ENCODE results near the gene SETD3.

Gene SETD3

DNA sequence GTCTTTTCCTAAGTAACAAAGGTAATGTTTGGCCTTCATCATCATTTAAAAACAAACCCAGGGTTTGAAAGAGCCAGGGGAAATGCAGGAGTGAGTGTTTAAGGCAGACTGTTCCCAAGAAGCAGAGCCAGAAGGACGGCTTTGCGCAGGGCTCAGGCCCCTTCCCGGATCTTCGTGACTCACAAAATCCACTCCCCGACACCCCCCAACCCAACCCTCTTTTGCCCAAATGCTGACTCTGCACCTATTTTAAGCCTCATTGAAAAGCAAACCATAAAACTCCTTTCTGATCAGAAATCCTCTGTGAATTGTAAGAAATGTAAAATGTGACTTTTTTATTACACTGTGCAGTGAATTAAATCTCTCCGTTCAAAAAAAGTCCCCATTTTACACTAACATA is 67.5 kb downstream of the SETD3 start:
- H3K9me3 ChIP-seq (ENCODE audit: severe bottlenecking) = no peaks in the 10 kb centered on the region
- H3K36me3 ChIP-seq (ENCODE audit: low read depth) = peaks cover 29% of the 10 kb centered on the region
- H3K4me1 ChIP-seq (ENCODE audit: insufficient read depth, poor library complexity, severe bottlenecking) = no peaks in the 10 kb centered on the region

DNA sequence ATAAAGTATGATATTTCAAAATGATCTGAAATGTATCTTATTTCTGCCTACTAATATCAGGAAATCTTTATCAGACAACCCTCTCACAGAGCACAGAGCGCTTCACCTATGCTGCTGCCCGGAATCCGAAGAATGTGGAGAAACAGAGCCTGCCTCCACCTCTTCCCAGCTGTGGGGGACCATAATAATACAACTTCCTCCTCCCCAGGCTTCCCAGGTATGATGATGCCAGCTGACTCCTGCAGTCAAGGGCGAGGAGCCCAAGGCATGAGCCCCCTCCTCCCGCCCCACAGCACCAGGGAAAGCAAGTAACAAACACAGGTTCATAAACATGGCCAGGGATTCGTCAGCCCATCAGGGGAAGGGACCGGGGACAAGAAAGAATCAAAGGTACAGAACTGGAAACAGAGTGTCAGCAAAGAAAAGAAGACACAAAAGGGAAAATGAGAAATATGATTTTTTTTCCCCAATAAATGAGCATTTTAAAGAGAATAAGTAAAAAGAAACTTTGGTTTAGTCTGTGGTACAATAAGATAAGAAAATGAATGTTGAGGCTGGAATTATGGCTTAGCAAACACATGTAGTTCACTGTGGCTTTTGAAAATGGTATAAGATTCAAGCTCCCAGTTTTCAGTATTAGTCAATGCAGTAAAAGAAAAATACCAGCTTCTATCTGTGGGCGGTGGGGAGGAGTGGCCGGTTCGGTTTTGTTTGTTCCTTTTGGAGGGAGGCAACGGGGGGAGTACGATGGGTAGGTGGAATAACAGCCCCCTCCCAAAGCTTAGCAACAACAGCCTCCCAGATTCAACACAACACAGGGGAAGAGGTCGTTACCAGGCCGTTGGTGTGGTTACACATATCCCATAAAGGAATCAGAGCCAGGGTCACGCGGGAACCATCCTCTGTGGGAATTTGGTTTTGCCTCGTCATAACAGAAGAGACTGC is 68.3 kb downstream of the SETD3 start:
- ATAC-seq (ENCODE audit: low read depth) (no peak; the same call in 2 of the 3 replicates), DNase-seq (ENCODE audit: low spot score) (no peak)
- Histone ChIP-seq H3K4me1 (ENCODE audit: insufficient read depth, poor library complexity, severe bottlenecking) (no peaks in the 10 kb centered on the region), H3K4me3 (ENCODE audit: severe bottlenecking) (no peak overlapping the region), H3K27me3 (ENCODE audit: insufficient read depth, poor library complexity, severe bottlenecking) (no peaks in the 10 kb centered on the region), H3K36me3 (ENCODE audit: low read depth) (peaks cover 29% of the 10 kb centered on the region), H3K27ac (ENCODE audit: poor library complexity, severe bottlenecking) (no peak overlapping the region), H3K9me3 (ENCODE audit: severe bottlenecking) (no peaks in the 10 kb centered on the region)
- TF ChIP-seq, protein P1, sequence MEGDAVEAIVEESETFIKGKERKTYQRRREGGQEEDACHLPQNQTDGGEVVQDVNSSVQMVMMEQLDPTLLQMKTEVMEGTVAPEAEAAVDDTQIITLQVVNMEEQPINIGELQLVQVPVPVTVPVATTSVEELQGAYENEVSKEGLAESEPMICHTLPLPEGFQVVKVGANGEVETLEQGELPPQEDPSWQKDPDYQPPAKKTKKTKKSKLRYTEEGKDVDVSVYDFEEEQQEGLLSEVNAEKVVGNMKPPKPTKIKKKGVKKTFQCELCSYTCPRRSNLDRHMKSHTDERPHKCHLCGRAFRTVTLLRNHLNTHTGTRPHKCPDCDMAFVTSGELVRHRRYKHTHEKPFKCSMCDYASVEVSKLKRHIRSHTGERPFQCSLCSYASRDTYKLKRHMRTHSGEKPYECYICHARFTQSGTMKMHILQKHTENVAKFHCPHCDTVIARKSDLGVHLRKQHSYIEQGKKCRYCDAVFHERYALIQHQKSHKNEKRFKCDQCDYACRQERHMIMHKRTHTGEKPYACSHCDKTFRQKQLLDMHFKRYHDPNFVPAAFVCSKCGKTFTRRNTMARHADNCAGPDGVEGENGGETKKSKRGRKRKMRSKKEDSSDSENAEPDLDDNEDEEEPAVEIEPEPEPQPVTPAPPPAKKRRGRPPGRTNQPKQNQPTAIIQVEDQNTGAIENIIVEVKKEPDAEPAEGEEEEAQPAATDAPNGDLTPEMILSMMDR (IDR thresholded peaks at IDR 0.05; ENCODE audit: poor library complexity, severe bottlenecking) = no peak

More for the DNA sequence above, 67.5 kb downstream of the SETD3 start:
- Histone ChIP-seq H3K4me3 (ENCODE audit: severe bottlenecking) (no peak overlapping the region), H3K27me3 (ENCODE audit: insufficient read depth, poor library complexity, severe bottlenecking) (no peaks in the 10 kb centered on the region), H3K27ac (ENCODE audit: poor library complexity, severe bottlenecking) (no peak overlapping the region)
- TF ChIP-seq, protein P1 (IDR thresholded peaks at IDR 0.05; ENCODE audit: poor library complexity, severe bottlenecking) = no peak
- DNase-seq (ENCODE audit: low spot score) (no peak), ATAC-seq (ENCODE audit: low read depth) (no peak)

DNA sequence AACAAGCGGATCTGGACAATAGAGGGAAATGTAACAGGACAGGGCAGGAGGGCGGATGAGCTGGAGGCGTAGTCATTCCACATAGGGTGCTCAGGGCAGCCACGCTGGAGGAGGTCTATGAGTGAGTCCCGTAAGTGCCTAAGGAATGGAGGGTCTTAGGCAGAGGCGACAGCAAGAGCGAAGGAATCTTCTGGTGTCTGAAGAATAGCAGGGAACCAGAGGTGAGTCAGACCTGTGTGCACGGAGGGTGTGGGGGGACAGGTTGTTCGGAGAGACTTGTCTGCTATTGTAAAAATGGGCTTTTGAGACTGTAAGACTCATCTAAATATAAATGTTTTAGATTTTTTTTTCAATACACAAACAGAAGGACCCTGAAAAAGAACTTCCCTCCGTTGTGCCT is 70.6 kb downstream of the SETD3 start:
- no peak overlapping the region for H3K27ac ChIP-seq (ENCODE audit: poor library complexity, severe bottlenecking)

DNA sequence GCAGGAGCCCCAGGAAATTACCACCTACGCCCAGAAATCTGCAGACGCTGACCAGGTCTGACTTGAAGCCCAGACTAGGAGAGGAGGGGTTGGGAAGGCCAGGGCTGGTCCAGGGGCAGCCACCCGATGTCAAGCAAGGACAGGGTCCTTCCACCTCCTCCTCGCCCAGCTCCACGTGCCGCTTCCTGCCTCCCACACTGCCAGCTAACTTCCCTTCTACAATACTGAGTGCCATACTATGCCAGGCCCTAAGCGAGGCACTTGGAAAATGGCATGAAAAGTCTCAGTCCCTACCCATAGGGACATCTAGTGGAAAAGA is 71.7 kb downstream of the SETD3 start:
- DNase-seq (ENCODE audit: low spot score) (no peak), ATAC-seq (ENCODE audit: low read depth) (peak; percentile 23; the same call in 1 of the 3 replicates)
- Histone ChIP-seq H3K4me1 (ENCODE audit: insufficient read depth, poor library complexity, severe bottlenecking) (no peaks in the 10 kb centered on the region), H3K36me3 (ENCODE audit: low read depth) (peaks cover 53% of the 10 kb centered on the region), H3K9me3 (ENCODE audit: severe bottlenecking) (no peaks in the 10 kb centered on the region), H3K27ac (ENCODE audit: poor library complexity, severe bottlenecking) (no peak overlapping the region), H3K4me3 (ENCODE audit: severe bottlenecking) (no peak overlapping the region), H3K27me3 (ENCODE audit: insufficient read depth, poor library complexity, severe bottlenecking) (no peaks in the 10 kb centered on the region)
- TF ChIP-seq, protein P1 (IDR thresholded peaks at IDR 0.05; ENCODE audit: poor library complexity, severe bottlenecking) = no peak

More for the DNA sequence above, 70.6 kb downstream of the SETD3 start:
- no peak for ATAC-seq (ENCODE audit: low read depth)
- Histone ChIP-seq H3K4me1 (ENCODE audit: insufficient read depth, poor library complexity, severe bottlenecking) (no peaks in the 10 kb centered on the region), H3K4me3 (ENCODE audit: severe bottlenecking) (no peak overlapping the region), H3K27me3 (ENCODE audit: insufficient read depth, poor library complexity, severe bottlenecking) (no peaks in the 10 kb centered on the region), H3K36me3 (ENCODE audit: low read depth) (peaks cover 44% of the 10 kb centered on the region), H3K9me3 (ENCODE audit: severe bottlenecking) (no peaks in the 10 kb centered on the region)
- DNase-seq (ENCODE audit: low spot score) = no peak
- TF ChIP-seq, protein P1 (IDR thresholded peaks at IDR 0.05; ENCODE audit: poor library complexity, severe bottlenecking) = no peak
